CD14-positive monocyte (primary cell): ENCODE data around the gene GABBR1. TPM values are rescaled to one million over a fixed set of nuclear protein-coding genes. Genes with fewer than 3 reads are reported as not detected.

Experiments used
- DNase-seq, 3 donors: peaks; one replicate each; pipeline ENCODE4 v3.0.0-alpha.2; 2011 to 2022
- H2AFZ ChIP-seq: 2 replicates; pipeline ENCODE4 v1.6.0; 2012; ENCODE audit warnings: mild to moderate bottlenecking, low read depth, low read length, inconsistent platforms; ENCODE audit not compliant: insufficient read depth, poor library complexity, severe bottlenecking
- H3K27ac ChIP-seq, 2 donors: 1 replicate in 1 of 2; 2 replicates in 1 of 2; pipeline ENCODE4 v1.5.1; 2012 to 2013; ENCODE audit warnings: low read length in 2 of 2, control low read depth in 1 of 2, inconsistent platforms in 1 of 2, low read depth in 1 of 2, mild to moderate bottlenecking in 1 of 2
- H3K27me3 ChIP-seq, 2 donors: one replicate each; pipeline versions ENCODE4 v1.6.0 to v1.6.1; 2011 to 2013; ENCODE audit warnings: low read length in 2 of 2; ENCODE audit not compliant: control insufficient read depth in 2 of 2, insufficient read depth in 2 of 2
- H3K36me3 ChIP-seq, 2 donors: replicated peaks in 1 of 2; 1 replicate in 1 of 2; 2 replicates in 1 of 2; pipeline versions ENCODE4 v1.5.1 to v1.6.1; 2012 to 2013; ENCODE audit warnings: low read length in 2 of 2, control low read depth in 1 of 2, inconsistent platforms in 1 of 2, mild to moderate bottlenecking in 1 of 2; ENCODE audit not compliant: insufficient read depth in 2 of 2, control insufficient read depth in 1 of 2
- H3K4me1 ChIP-seq, 2 donors: 1 replicate in 1 of 2; 2 replicates in 1 of 2; pipeline versions ENCODE4 v1.5.1 to v1.6.1; 2012 to 2013; ENCODE audit warnings: low read length in 2 of 2, control low read depth in 1 of 2, inconsistent platforms in 1 of 2, mild to moderate bottlenecking in 1 of 2, moderate library complexity in 1 of 2; ENCODE audit not compliant: insufficient read depth in 2 of 2, control insufficient read depth in 1 of 2
- H3K4me2 ChIP-seq: replicated peaks from 2 replicates; pipeline ENCODE3; 2012; ENCODE audit warnings: low read length, moderate library complexity, mild to moderate bottlenecking; ENCODE audit not compliant: poor library complexity, severe bottlenecking; ENCODE audit errors: extremely low read depth
- H3K4me3 ChIP-seq, 3 experiments: fragments of 200-600 bp in 1 of 3; sonication (generic) in 1 of 3; replicated peaks in 1 of 3; 1 replicate in 2 of 3; 2 replicates in 1 of 3; pipeline ENCODE4 v1.5.1; 2011 to 2013; ENCODE audit warnings: low read length in 3 of 3, mild to moderate bottlenecking in 3 of 3, control low read depth in 2 of 3, low read depth in 2 of 3, inconsistent platforms in 1 of 3, moderate library complexity in 1 of 3
- H3K79me2 ChIP-seq: 2 replicates; pipeline ENCODE4 v1.6.0; 2012; ENCODE audit warnings: mild to moderate bottlenecking, control low read depth, inconsistent platforms, low read length, moderate library complexity; ENCODE audit not compliant: insufficient read depth
- H3K9ac ChIP-seq: 2 replicates; pipeline ENCODE4 v1.6.0; 2017; ENCODE audit warnings: low read length, mild to moderate bottlenecking; ENCODE audit not compliant: insufficient read depth, poor library complexity, severe bottlenecking
- H3K9me3 ChIP-seq, 2 donors: replicated peaks in 1 of 2; 1 replicate in 1 of 2; 2 replicates in 1 of 2; pipeline versions ENCODE4 v1.5.1 to v1.6.1; 2012 to 2013; ENCODE audit warnings: low read length in 2 of 2, control low read depth in 1 of 2; ENCODE audit not compliant: control insufficient read depth in 1 of 2, insufficient read depth in 1 of 2
- H4K20me1 ChIP-seq: 2 replicates; pipeline ENCODE4 v1.6.0; 2012; ENCODE audit warnings: mild to moderate bottlenecking, low read length, control low read depth, moderate library complexity; ENCODE audit not compliant: insufficient read depth
- H3K27ac Mint-ChIP-seq, 7 donors: one replicate each; pipeline ENCODE4 v1.8.0; 2020; ENCODE audit warnings: mild to moderate bottlenecking in 7 of 7, mixed read lengths in 7 of 7, moderate library complexity in 6 of 7, inconsistent platforms in 2 of 7
- H3K27me3 Mint-ChIP-seq, 3 donors: one replicate each; pipeline ENCODE4 v1.8.0; 2021 to 2022; ENCODE audit warnings: low read depth in 3 of 3, mild to moderate bottlenecking in 3 of 3, mixed read lengths in 3 of 3, moderate library complexity in 3 of 3, inconsistent platforms in 1 of 3
- H3K36me3 Mint-ChIP-seq, 2 donors: one replicate each; pipeline ENCODE4 v1.8.0; 2020; ENCODE audit warnings: mixed read lengths in 2 of 2, inconsistent platforms in 1 of 2, mild to moderate bottlenecking in 1 of 2
- H3K4me1 Mint-ChIP-seq: one replicate; pipeline ENCODE4 v1.8.0; 2020; ENCODE audit warnings: mild to moderate bottlenecking, mixed read lengths
- H3K4me3 Mint-ChIP-seq, 2 donors: one replicate each; pipeline ENCODE4 v1.8.0; 2020; ENCODE audit warnings: mild to moderate bottlenecking in 2 of 2, mixed read lengths in 2 of 2, moderate library complexity in 1 of 2
- H3K9me3 Mint-ChIP-seq, 7 donors: one replicate each; pipeline ENCODE4 v1.8.0; 2020 to 2022; ENCODE audit warnings: mixed read lengths in 7 of 7, mild to moderate bottlenecking in 6 of 7, moderate library complexity in 6 of 7, inconsistent platforms in 2 of 7
- WGBS: methylation state at CpG from one replicate; pipeline ENCODE4 v1.1.5; 2013; ENCODE audit warnings: missing lambda C conversion rate; ENCODE audit not compliant: insufficient coverage; 5-methylcytosine and 5-hydroxymethylcytosine counted together
- intact Hi-C, 2 donors: fragments of 100-400 bp; cut with micrococcal nuclease; formaldehyde crosslinking; loops; one replicate each; pipeline versions ENCODE4 v1.15.0 to v1.15.1; 2023
- polyA plus RNA-seq, 3 donors: library from polyadenylated mRNA; depleted of rRNA in 1 of 3; unstranded in 2 of 3; stranded (reverse) in 1 of 3; fragments of 300-500 nt in 2 of 3; fragments of >200 nt in 1 of 3; fragmentation: Illumina TruSeq in 2 of 3; gene quantifications; 1 replicate in 2 of 3; 2 replicates in 1 of 3; pipeline ENCODE4 v1.2.3, GENCODE V29; 2012 to 2021
- TF ChIP-seq, protein P1 (sequence below): fragments of 200-600 bp; IDR thresholded peaks from one replicate; pipeline ENCODE4 v1.8.0; 2022; ENCODE audit warnings: antibody characterized with exemption, mild to moderate bottlenecking

Gene GABBR1
- polyA plus RNA-seq, 3 donors: 0.91 to 228 (median 1.8) TPM

DNA sequence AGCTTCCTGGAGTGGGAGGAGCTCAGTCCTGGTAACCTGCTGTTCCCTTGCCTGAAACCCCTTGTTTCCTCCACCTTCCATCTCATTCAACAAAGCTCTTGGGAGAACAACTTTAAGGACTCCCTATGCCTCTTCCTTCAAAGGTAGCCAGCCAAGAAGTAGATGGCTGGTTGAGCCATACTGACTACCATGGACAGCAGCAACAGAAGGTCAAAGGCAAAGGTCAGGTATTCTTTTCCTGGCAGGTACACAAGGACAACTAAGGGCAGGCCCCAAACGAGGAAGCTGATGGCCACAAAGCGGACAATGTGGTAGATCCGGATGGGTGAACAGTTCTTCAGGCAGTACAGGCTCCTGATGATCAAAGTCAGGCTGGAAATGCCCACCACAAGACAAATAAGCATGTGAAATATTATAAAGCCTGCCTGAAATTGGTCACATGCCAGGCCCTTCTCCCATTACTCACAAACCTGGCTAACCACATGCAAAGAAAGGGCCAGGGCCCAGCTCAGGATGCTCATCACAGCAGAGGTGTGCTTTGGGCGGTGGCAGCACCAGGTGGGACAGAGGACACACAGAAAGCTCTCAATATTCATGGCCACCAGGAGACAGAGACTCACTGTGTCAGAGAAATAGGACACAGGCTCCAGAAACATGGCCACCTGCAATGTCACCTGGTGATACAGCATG is 95.1 kb downstream of the GABBR1 start:
- Mint-ChIP-seq H3K27ac (no peak overlapping the region), H3K9me3 (peaks cover 0 to 2% (median 0%) of the 10 kb centered on the region in 7 donors), H3K4me1 (no peaks in the 10 kb centered on the region), H3K4me3 (no peak overlapping the region), H3K36me3 (no peaks in the 10 kb centered on the region), H3K27me3 (peaks cover 4 to 9% (median 8%) of the 10 kb centered on the region in 3 donors)
- H3K4me3 ChIP-seq: no peak overlapping the region
- H3K79me2 ChIP-seq: no peaks in the 10 kb centered on the region
- WGBS: 100% methylated on average over 3 of the region's 4 CpGs
- no peak for DNase-seq
- H3K4me2 ChIP-seq: no peak overlapping the region
- TF ChIP-seq, protein P1, sequence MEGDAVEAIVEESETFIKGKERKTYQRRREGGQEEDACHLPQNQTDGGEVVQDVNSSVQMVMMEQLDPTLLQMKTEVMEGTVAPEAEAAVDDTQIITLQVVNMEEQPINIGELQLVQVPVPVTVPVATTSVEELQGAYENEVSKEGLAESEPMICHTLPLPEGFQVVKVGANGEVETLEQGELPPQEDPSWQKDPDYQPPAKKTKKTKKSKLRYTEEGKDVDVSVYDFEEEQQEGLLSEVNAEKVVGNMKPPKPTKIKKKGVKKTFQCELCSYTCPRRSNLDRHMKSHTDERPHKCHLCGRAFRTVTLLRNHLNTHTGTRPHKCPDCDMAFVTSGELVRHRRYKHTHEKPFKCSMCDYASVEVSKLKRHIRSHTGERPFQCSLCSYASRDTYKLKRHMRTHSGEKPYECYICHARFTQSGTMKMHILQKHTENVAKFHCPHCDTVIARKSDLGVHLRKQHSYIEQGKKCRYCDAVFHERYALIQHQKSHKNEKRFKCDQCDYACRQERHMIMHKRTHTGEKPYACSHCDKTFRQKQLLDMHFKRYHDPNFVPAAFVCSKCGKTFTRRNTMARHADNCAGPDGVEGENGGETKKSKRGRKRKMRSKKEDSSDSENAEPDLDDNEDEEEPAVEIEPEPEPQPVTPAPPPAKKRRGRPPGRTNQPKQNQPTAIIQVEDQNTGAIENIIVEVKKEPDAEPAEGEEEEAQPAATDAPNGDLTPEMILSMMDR: no peak
- no peaks in the 10 kb centered on the region for H3K36me3 ChIP-seq
- no peak overlapping the region for H2AFZ ChIP-seq
- no peak overlapping the region for H3K27ac ChIP-seq
- intact Hi-C loops: no loop called here
- no peaks in the 10 kb centered on the region for H3K9me3 ChIP-seq
- H4K20me1 ChIP-seq: no peaks in the 10 kb centered on the region
- H3K9ac ChIP-seq: no peak overlapping the region
- no peaks in the 10 kb centered on the region for H3K4me1 ChIP-seq
- no peaks in the 10 kb centered on the region for H3K27me3 ChIP-seq

DNA sequence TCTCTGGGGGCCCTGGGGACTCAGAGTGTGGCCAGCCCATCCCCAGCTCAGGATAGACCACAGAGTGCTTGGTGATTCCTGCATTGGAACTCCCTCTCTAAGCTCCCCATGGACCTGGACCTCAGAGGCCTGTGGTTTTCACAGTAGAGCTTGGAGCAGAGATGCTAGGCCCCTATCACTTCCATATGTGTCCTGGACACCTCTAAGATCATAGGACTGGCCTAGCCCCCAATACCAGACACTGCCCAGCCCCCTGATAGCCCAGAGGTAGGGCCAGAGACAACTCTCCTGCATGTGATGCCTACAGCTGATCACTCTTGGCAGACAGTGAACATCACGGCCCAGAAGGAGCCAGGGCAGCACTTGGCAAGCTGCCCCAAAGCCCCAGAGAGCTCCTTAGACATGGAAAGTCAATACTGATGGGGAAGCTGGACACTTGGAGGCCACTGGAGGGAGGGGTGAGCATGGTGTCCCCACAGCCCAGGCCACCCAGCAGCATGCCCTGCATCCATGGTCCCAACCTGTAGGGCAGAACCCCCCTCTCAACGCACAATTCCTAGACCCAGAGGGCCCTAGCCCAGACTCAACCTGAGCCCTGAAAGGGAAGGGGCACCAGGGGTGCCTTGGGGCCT is 100.5 kb downstream of the GABBR1 start:
- WGBS: 89% methylated on average over 2 of the region's 2 CpGs
- Histone ChIP-seq H3K79me2 (no peaks in the 10 kb centered on the region), H3K27me3 (no peaks in the 10 kb centered on the region), H3K4me1 (no peaks in the 10 kb centered on the region), H3K27ac (no peak overlapping the region), H2AFZ (no peak overlapping the region), H3K9ac (no peak overlapping the region), H3K9me3 (no peaks in the 10 kb centered on the region), H3K4me2 (no peak overlapping the region), H3K36me3 (no peaks in the 10 kb centered on the region), H4K20me1 (no peaks in the 10 kb centered on the region), H3K4me3 (no peak overlapping the region)
- no peak overlapping the region for H3K27ac Mint-ChIP-seq
- TF ChIP-seq, protein P1: no peak
- DNase-seq: no peak
- H3K4me1 Mint-ChIP-seq: no peaks in the 10 kb centered on the region
- H3K27me3 Mint-ChIP-seq: peaks cover 3 to 5% (median 3%) of the 10 kb centered on the region in 3 donors
- intact Hi-C loops: no loop called here
- H3K36me3 Mint-ChIP-seq: no peaks in the 10 kb centered on the region
- peaks cover 0 to 4% (median 0%) of the 10 kb centered on the region in 7 donors for H3K9me3 Mint-ChIP-seq
- no peak overlapping the region for H3K4me3 Mint-ChIP-seq
